H9 (cell line): Measurements from ENCODE around the gene DSP. TPM values are rescaled to one million over a fixed set of nuclear protein-coding genes. Genes with fewer than 3 reads are reported as not detected.

ENCODE experiments used
- DNase-seq: peaks from one replicate; pipeline ENCODE4 v3.0.0-alpha.2; 2017
- H2AFZ ChIP-seq: one replicate; pipeline ENCODE4 v1.6.1; 2013; ENCODE audit warnings: mild to moderate bottlenecking, low read length, control low read depth, moderate library complexity
- H2AK5ac ChIP-seq: 2 replicates; pipeline ENCODE4 v1.6.1; 2013; ENCODE audit warnings: low read length, control low read depth, mixed read lengths; ENCODE audit not compliant: insufficient read length
- H2BK120ac ChIP-seq: one replicate; pipeline ENCODE4 v1.6.1; 2013; ENCODE audit warnings: low read depth, mild to moderate bottlenecking, low read length, control low read depth, inconsistent platforms; ENCODE audit not compliant: poor library complexity, severe bottlenecking
- H2BK12ac ChIP-seq: 2 replicates; pipeline ENCODE4 v1.6.1; 2013; ENCODE audit warnings: low read length, control low read depth, mixed read lengths, low read depth; ENCODE audit not compliant: insufficient read length
- H2BK15ac ChIP-seq: 2 replicates; pipeline ENCODE4 v1.6.1; 2013; ENCODE audit warnings: low read depth, low read length, control low read depth
- H2BK20ac ChIP-seq: one replicate; pipeline ENCODE4 v1.6.1; 2013; ENCODE audit warnings: low read depth, mild to moderate bottlenecking, low read length, control low read depth, inconsistent platforms; ENCODE audit not compliant: poor library complexity, severe bottlenecking
- H2BK5ac ChIP-seq: 2 replicates; pipeline ENCODE4 v1.6.1; 2013; ENCODE audit warnings: low read length, control low read depth, mixed read lengths; ENCODE audit not compliant: insufficient read length
- H3K14ac ChIP-seq: 2 replicates; pipeline ENCODE4 v1.6.1; 2013; ENCODE audit warnings: low read length, control low read depth; ENCODE audit not compliant: insufficient read depth
- H3K18ac ChIP-seq: 2 replicates; pipeline ENCODE4 v1.6.1; 2013; ENCODE audit warnings: low read depth, mild to moderate bottlenecking, mixed read lengths, low read length, control low read depth; ENCODE audit not compliant: insufficient read length
- H3K23ac ChIP-seq: 2 replicates; pipeline ENCODE4 v1.6.1; 2013; ENCODE audit warnings: low read length, control low read depth, mixed read lengths, low read depth; ENCODE audit not compliant: insufficient read length
- H3K23me2 ChIP-seq: 2 replicates; pipeline ENCODE4 v1.6.1; 2013; ENCODE audit warnings: low read depth, mild to moderate bottlenecking, mixed read lengths, low read length, control low read depth; ENCODE audit not compliant: insufficient read length, poor library complexity, severe bottlenecking
- H3K27ac ChIP-seq: 2 replicates; pipeline ENCODE4 v1.5.1; 2013; ENCODE audit warnings: low read length, control low read depth, mixed read lengths, low read depth; ENCODE audit not compliant: insufficient read length
- H3K27me3 ChIP-seq: 2 replicates; pipeline ENCODE4 v1.6.1; 2013; ENCODE audit warnings: low read length, control low read depth, inconsistent platforms; ENCODE audit not compliant: insufficient read depth
- H3K4ac ChIP-seq: 2 replicates; pipeline ENCODE4 v1.6.1; 2013; ENCODE audit warnings: low read depth, mild to moderate bottlenecking, control low read depth, inconsistent platforms, low read length, moderate library complexity
- H3K4me1 ChIP-seq: 2 replicates; pipeline ENCODE4 v1.6.1; 2013; ENCODE audit warnings: low read length, control low read depth, inconsistent platforms; ENCODE audit not compliant: insufficient read depth
- H3K4me2 ChIP-seq: 2 replicates; pipeline ENCODE4 v1.6.1; 2013; ENCODE audit warnings: low read length, control low read depth, mixed read lengths; ENCODE audit not compliant: insufficient read length, insufficient read depth
- H3K56ac ChIP-seq: 2 replicates; pipeline ENCODE4 v1.6.1; 2013; ENCODE audit warnings: low read depth, mild to moderate bottlenecking, mixed read lengths, low read length, control low read depth; ENCODE audit not compliant: insufficient read length
- H3K79me1 ChIP-seq: 2 replicates; pipeline ENCODE4 v1.6.1; 2013; ENCODE audit warnings: low read depth, mild to moderate bottlenecking, moderate library complexity, low read length, control low read depth, inconsistent platforms; ENCODE audit not compliant: insufficient read depth, poor library complexity, severe bottlenecking
- H3K79me2 ChIP-seq: 2 replicates; pipeline ENCODE4 v1.6.1; 2013; ENCODE audit warnings: low read length, control low read depth, inconsistent platforms; ENCODE audit not compliant: insufficient read depth
- H3K9ac ChIP-seq: 2 replicates; pipeline ENCODE4 v1.6.1; 2013; ENCODE audit warnings: low read length, control low read depth, mixed read lengths; ENCODE audit not compliant: insufficient read length; ENCODE audit errors: extremely low read depth
- H3K9me3 ChIP-seq: one replicate; pipeline ENCODE4 v1.6.1; 2013; ENCODE audit warnings: low read depth, low read length, inconsistent platforms; ENCODE audit not compliant: control insufficient read depth
- H3T11ph ChIP-seq: one replicate; pipeline ENCODE4 v1.6.1; 2013; ENCODE audit warnings: mild to moderate bottlenecking, low read length, control low read depth, inconsistent platforms
- H4K20me1 ChIP-seq: one replicate; pipeline ENCODE4 v1.6.1; 2013; ENCODE audit not compliant: control insufficient read depth, insufficient read length, insufficient read depth
- H4K5ac ChIP-seq: 2 replicates; pipeline ENCODE4 v1.6.1; 2013; ENCODE audit warnings: low read depth, mild to moderate bottlenecking, mixed read lengths, low read length, control low read depth; ENCODE audit not compliant: insufficient read length
- H4K8ac ChIP-seq: replicated peaks from 2 replicates; pipeline ENCODE4 v1.6.1; 2013; ENCODE audit warnings: low read length, control low read depth, mixed read lengths, low read depth; ENCODE audit not compliant: insufficient read length
- H4K91ac ChIP-seq: 2 replicates; pipeline ENCODE4 v1.6.1; 2013; ENCODE audit warnings: low read depth, mild to moderate bottlenecking, moderate library complexity, mixed read lengths, low read length, control low read depth; ENCODE audit not compliant: insufficient read length
- H3K27ac Mint-ChIP-seq, 3 experiments: 2 replicates in 2 of 3; 3 replicates in 1 of 3; pipeline ENCODE4 v1.8.0; 2020 to 2021; ENCODE audit warnings: mixed read lengths in 3 of 3, mild to moderate bottlenecking in 1 of 3, moderate library complexity in 1 of 3
- H3K27me3 Mint-ChIP-seq: 2 replicates; pipeline ENCODE4 v1.8.0; 2021; ENCODE audit warnings: low read depth, mild to moderate bottlenecking, moderate library complexity, mixed read lengths
- H3K36me3 Mint-ChIP-seq, 3 experiments: 2 replicates in 2 of 3; 3 replicates in 1 of 3; pipeline ENCODE4 v1.8.0; 2020 to 2021; ENCODE audit warnings: low read depth in 3 of 3, mixed read lengths in 3 of 3; ENCODE audit not compliant: insufficient read depth in 1 of 3
- H3K4me1 Mint-ChIP-seq, 2 experiments: 2 replicates each; pipeline ENCODE4 v1.8.0; 2020; ENCODE audit warnings: mixed read lengths in 2 of 2
- H3K4me3 Mint-ChIP-seq, 2 experiments: 2 replicates in 1 of 2; 3 replicates in 1 of 2; pipeline ENCODE4 v1.8.0; 2020 to 2021; ENCODE audit warnings: mild to moderate bottlenecking in 2 of 2, mixed read lengths in 2 of 2, moderate library complexity in 1 of 2
- H3K9me3 Mint-ChIP-seq, 2 experiments: 2 replicates in 1 of 2; 3 replicates in 1 of 2; pipeline ENCODE4 v1.8.0; 2020; ENCODE audit warnings: mild to moderate bottlenecking in 2 of 2, mixed read lengths in 2 of 2, moderate library complexity in 1 of 2
- WGBS: extraction: QIAGEN DNeasy Blood & Tissue Kit; methylation state at CpG from one replicate; pipeline ENCODE4 v1.1.7; 2013; ENCODE audit warnings: missing lambda C conversion rate, low lambda C conversion rate, mixed read lengths; ENCODE audit not compliant: insufficient read length; ENCODE audit errors: extremely low coverage; 5-methylcytosine and 5-hydroxymethylcytosine counted together
- total RNA-seq: library from RNA; stranded (reverse); gene quantifications from 2 replicates; pipeline ENCODE4 v1.2.1, GENCODE V29; 2021
- TF ChIP-seq, protein P1 (sequence below): fragments of 200-600 bp; sonication (generic); conservative IDR thresholded peaks from 3 replicates; pipeline ENCODE4 v1.8.0; 2021; ENCODE audit warnings: antibody characterized with exemption, mild to moderate bottlenecking

Gene DSP
- total RNA-seq, 1 experiment from 2014 or later: 48.9 TPM

DNA sequence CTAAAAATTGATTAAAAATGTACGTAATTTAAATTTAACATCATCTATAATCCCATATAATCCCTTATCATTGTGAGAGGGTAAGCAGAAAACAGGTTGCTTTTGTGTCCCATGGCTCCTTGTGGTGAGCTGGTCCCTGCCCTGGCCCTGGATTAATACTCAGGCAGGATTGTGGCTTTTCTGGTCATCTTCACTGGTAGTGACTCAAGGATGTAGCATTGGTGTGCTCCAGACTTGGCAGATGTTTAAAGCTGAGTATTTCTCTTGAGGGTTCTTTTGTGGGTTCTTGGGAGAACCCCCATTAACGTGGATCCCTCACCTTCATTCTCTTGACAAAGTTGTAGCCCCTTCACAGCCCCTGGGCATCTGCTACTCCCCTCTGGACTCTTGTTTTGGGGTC is 87.8 kb downstream of the DSP start:
- Histone ChIP-seq H2BK5ac (no peak overlapping the region), H4K8ac (no peak overlapping the region), H3K27me3 (no peaks in the 10 kb centered on the region), H3K56ac (no peak overlapping the region), H4K20me1 (no peaks in the 10 kb centered on the region), H2AK5ac (no peak overlapping the region), H3K79me1 (no peaks in the 10 kb centered on the region), H3K9ac (no peak overlapping the region), H3K23ac (no peak overlapping the region), H2AFZ (no peak overlapping the region), H2BK12ac (no peak overlapping the region), H3K4me2 (no peak overlapping the region), H3K4ac (no peak overlapping the region), H2BK15ac (no peak overlapping the region), H3K9me3 (no peaks in the 10 kb centered on the region), H4K5ac (no peak overlapping the region), H3K23me2 (no peaks in the 10 kb centered on the region), H3K79me2 (no peaks in the 10 kb centered on the region), H2BK20ac (no peak overlapping the region), H3T11ph (no peak overlapping the region), H3K27ac (no peak overlapping the region), H3K4me1 (no peaks in the 10 kb centered on the region; the same call in 1 of the 2 replicates), H2BK120ac (no peak overlapping the region), H3K18ac (no peak overlapping the region), H4K91ac (no peak overlapping the region), H3K14ac (no peak overlapping the region)
- WGBS: no CpG with 5 or more reads among the region's 2 CpGs
- TF ChIP-seq, protein P1, sequence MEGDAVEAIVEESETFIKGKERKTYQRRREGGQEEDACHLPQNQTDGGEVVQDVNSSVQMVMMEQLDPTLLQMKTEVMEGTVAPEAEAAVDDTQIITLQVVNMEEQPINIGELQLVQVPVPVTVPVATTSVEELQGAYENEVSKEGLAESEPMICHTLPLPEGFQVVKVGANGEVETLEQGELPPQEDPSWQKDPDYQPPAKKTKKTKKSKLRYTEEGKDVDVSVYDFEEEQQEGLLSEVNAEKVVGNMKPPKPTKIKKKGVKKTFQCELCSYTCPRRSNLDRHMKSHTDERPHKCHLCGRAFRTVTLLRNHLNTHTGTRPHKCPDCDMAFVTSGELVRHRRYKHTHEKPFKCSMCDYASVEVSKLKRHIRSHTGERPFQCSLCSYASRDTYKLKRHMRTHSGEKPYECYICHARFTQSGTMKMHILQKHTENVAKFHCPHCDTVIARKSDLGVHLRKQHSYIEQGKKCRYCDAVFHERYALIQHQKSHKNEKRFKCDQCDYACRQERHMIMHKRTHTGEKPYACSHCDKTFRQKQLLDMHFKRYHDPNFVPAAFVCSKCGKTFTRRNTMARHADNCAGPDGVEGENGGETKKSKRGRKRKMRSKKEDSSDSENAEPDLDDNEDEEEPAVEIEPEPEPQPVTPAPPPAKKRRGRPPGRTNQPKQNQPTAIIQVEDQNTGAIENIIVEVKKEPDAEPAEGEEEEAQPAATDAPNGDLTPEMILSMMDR: no peak
- peaks cover 14 to 15% of the 10 kb centered on the region in 2 experiments for H3K4me1 Mint-ChIP-seq
- H3K4me3 Mint-ChIP-seq: no peak overlapping the region
- peaks cover 6% of the 10 kb centered on the region for H3K27me3 Mint-ChIP-seq
- DNase-seq: no peak
- H3K27ac Mint-ChIP-seq: no peak overlapping the region
- H3K9me3 Mint-ChIP-seq: no peaks in the 10 kb centered on the region
- H3K36me3 Mint-ChIP-seq: no peaks in the 10 kb centered on the region
